Epidermal melanocyte (primary cell): ENCODE results near the gene PHYKPL.
"Not testable (repeated sequence)": the region's sequence is repeated elsewhere in the genome, so short reads cannot be mapped to it uniquely, and the experiment has no call there.

Experiments
- DNase-seq: peaks from one replicate; pipeline ENCODE4 v3.0.0; 2011; ENCODE audit warnings: low spot score; ENCODE audit not compliant: insufficient read length

Gene PHYKPL

GRCh38 chr5:178207917-178208280 lies 24.7 kb downstream of the PHYKPL start:
- no peak for DNase-seq

GRCh38 chr5:178207183-178207916 lies 25.3 kb downstream of the PHYKPL start:
- no peak for DNase-seq

GRCh38 chr5:178206166-178207101 lies 26.2 kb downstream of the PHYKPL start:
- DNase-seq, result no peak

GRCh38 chr5:178205749-178206047 lies 26.9 kb downstream of the PHYKPL start:
- DNase-seq, result no peak

GRCh38 chr5:178204935-178205748 lies 27.5 kb downstream of the PHYKPL start:
- DNase-seq, result peak; percentile 96

GRCh38 chr5:178204182-178204934 lies 28.2 kb downstream of the PHYKPL start, which contains the start of gene HNRNPAB:
HNRNPAB (plus strand) TSS chr5:178204533; CDS start chr5:178204838, 305 bp downstream.
- DNase-seq, result peak; percentile 99

- DNase-seq, result no peak
Observed at GRCh38 chr5:178203670-178204181, 28.9 kb downstream of the PHYKPL start.

GRCh38 chr5:178202541-178202940 lies 30.1 kb downstream of the PHYKPL start:
- no peak for DNase-seq

- no peak for DNase-seq
Observed at GRCh38 chr5:178201927-178202235, 30.7 kb downstream of the PHYKPL start.

GRCh38 chr5:178201221-178201926 lies 31.2 kb downstream of the PHYKPL start:
- DNase-seq, result no peak

GRCh38 chr5:178199581-178200434 lies 32.8 kb downstream of the PHYKPL start:
- DNase-seq, result no peak

GRCh38 chr5:178198706-178199105 lies 33.9 kb downstream of the PHYKPL start:
- DNase-seq, result no peak

- DNase-seq, result not testable (repeated sequence)
Observed at GRCh38 chr5:178198151-178198550, 34.5 kb downstream of the PHYKPL start.

- DNase-seq, result no peak
Observed at GRCh38 chr5:178196986-178197385, 35.6 kb downstream of the PHYKPL start.

GRCh38 chr5:178196281-178196812 lies 36.3 kb downstream of the PHYKPL start:
- DNase-seq, result no peak

GRCh38 chr5:178194026-178194425 lies 38.6 kb downstream of the PHYKPL start:
- DNase-seq, result no peak

GRCh38 chr5:178193251-178193809 lies 39.3 kb downstream of the PHYKPL start:
- no peak for DNase-seq

- no peak for DNase-seq
Observed at GRCh38 chr5:178192787-178193186, 39.8 kb downstream of the PHYKPL start.

- no peak for DNase-seq
Observed at GRCh38 chr5:178192244-178192643, 40.4 kb downstream of the PHYKPL start.
